HT1080 (cell line): ENCODE data around the gene SNX24. TPM values are rescaled to one million over a fixed set of nuclear protein-coding genes. Genes with fewer than 3 reads are reported as not detected.
A peak's percentile ranks its signal among the peaks of the same experiment; 100 is the strongest.
"Not testable (repeated sequence)": the region's sequence is repeated elsewhere in the genome, so short reads cannot be mapped to it uniquely, and the experiment has no call there.

Experiments
- DNase-seq: peaks from one replicate; pipeline ENCODE4 v3.0.0-alpha.2; 2015; ENCODE audit warnings: low read depth
- total RNA-seq: library from RNA; depleted of rRNA; stranded (reverse); fragments of >200 nt; shearing (Covaris generic); gene quantifications from 2 replicates; pipeline ENCODE4 v1.2.3, GENCODE V29; 2014

SNX24 gene
- total RNA-seq, 1 experiment from 2014 or later, result 9.3 TPM

DNA sequence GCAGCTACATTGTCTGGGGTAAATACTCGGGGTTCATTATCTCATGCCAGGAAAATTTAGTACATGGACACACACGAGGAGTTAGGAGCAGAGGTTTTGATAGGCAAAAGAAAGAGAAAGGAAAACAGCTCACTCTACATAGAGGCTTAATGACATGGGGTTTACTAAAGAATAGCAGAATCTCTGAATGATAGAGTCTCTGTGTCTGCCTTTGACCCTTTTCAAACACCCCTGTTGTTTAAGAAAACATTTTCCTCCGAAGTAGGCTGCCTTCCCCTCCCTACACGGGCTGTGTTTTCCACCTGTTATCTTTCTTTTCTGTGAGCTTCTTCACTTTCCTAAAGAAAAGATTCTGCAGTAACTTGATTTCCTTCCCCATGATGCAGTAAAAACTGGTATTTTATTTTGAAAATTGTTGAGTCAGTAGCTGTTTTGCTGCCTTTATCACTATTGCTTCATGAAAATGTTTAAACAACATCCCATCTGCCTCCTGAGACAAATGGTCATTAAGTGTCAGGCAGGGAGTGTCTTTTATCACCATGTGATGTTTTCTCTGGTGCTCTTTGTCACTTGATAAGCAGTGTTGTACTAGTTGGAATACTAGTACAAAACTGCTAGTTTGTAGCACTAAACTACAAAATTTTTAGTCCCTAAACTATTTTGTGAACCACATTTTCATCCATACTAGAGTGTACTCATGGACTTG lies 114.5 kb downstream of the SNX24 start:
- no peak for DNase-seq

DNA sequence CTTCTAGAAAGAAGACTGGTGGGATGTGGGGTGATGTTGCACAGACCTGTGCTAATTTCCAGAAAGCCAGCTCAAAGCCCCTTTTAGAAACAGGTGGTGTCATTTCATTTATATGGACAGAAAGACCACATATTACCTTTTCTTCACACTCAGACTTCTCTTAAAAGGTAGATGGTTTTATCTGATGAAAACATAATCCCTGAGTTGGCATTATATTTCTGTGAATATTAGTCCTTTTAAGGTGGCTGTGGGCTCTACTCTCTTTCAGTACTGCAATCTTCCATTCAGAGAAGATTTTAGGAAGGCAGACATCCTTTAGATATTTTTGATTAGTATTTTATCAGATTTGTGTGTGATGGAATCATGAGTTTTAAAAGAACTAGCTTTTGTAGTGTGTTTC lies 117.9 kb downstream of the SNX24 start:
- no peak for DNase-seq

DNA sequence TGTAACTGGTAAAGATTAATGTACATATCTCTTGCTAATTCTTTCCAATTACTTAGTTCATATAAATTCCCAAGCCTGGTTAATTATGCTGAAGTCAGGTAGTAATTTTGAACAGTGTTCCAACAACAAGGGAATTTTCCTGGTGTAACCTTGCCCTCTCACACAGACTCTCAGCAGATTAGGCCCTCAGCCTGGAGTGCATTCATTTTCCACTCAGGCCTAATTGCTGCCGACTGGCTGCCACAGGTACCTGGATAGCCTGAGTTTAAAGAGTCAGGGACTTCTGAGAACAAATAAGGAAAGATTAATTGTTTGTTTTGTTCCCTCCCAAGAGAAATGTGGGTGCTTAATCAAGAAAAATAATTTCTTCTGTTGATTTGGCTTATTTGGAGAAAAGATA lies 119.7 kb downstream of the SNX24 start:
- DNase-seq, result no peak

DNA sequence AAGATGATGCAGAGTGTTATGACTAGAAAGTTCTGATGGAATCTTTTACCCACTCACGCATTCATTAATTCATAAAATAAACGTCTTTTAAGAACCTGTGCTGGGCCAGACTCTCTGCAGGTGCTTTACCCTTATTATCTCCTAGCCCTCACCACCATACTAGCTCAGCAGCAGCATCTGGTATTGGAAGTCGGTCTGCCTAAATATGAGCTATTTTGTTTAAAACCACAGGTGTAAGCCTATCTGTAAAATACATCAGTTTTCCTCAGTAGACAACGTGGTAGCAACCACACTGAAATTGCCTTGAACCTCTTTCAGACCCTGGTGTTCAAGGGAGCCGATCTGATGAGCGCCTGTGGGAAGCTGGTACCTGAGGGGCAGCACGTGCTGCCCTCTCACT lies 121.7 kb downstream of the SNX24 start:
- no peak for DNase-seq

DNA sequence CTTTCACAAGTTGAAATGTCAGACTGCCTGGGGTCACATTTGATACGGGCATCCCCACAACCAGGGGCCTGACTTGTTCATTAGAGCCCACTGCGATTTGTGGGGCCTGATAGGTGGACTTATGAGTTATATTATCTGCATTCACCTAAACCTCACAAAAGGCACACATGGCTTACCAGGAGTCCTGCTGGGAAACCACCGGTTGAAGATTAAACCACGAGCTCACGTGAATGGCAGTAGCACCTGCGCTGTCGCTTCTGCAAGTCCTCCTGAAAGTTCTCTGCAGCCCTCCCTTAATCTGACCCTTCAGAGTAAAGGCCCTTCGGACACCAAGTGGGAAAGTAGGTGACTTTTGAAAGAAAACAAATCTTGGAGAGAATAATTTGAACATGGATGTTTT lies 122.2 kb downstream of the SNX24 start:
- no peak for DNase-seq

DNA sequence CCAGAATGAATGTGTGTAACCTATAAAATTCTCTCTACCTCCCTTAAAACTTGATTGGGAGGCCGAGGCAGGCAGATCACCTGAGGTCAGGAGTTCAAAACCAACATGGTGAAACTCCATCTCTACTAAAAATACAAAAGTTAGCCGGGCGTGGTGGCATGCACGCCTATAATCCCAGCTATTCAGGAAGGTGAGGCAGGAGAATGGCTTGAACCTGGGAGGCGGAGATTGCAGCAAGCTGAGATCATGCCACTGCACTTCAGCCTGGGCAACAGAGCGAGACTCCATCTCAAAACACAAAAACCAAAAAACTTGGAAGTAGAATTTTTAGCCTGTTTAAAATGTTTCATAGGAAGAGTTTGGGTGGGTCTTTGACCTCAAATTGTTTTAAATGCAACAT lies 122.6 kb downstream of the SNX24 start:
- DNase-seq, result not testable (repeated sequence)

DNA sequence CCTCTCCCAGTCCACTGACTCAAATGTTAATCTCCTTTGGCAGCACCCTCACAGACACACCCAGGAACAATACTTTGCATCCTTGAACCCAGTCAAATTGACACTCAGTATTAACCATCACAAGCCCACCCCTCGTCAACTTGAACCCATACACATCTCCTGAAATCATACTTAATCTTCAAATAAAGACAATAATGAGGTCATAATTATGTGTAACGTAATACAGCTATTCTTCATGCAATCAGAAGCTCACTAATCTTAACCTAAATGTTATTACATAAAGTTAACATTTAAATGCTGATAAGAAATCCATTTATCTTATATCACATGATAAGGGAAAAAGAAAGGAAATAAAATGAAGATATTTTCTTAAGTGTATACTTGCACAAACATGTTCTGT lies 125.9 kb downstream of the SNX24 start:
- no peak for DNase-seq

DNA sequence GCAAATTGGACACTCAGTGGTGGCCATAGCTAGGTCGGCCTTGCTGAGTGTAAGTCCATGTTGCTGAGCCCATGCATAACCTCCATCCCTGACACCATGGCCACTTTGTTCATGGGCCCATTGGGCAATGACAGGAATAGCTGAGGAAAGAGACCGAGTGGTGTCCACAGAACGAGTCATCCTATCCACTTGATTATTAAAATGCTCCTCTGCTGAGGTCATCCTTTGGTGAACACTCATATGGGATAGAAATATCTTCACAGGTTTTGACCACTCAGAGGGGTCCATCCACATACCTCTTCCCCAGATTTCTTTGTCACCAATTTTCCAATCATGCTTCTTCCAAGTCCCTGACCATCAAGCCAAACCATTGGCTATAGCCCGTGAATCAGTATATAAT lies 127.5 kb downstream of the SNX24 start:
- peak; percentile 73 for DNase-seq

DNA sequence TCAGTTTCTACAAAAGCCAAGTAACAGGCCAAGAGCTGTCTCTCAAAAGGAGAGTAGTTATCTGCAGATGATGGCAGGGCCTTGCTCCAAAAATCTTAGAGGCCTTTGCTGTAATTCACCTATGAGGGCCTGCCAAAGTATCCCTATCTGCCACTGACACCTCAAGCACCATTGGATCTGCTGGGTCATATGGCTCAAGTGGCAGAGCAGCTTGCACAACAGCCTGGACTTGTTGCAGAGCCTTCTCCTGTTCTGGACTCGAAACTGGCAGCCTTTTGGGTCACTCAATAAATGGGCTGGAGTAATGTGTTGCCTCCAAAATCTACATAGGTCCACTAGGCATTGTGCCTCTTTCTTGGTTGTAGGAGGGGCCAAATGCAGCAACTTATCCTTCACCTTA lies 128.3 kb downstream of the SNX24 start:
- not testable (repeated sequence) for DNase-seq

DNA sequence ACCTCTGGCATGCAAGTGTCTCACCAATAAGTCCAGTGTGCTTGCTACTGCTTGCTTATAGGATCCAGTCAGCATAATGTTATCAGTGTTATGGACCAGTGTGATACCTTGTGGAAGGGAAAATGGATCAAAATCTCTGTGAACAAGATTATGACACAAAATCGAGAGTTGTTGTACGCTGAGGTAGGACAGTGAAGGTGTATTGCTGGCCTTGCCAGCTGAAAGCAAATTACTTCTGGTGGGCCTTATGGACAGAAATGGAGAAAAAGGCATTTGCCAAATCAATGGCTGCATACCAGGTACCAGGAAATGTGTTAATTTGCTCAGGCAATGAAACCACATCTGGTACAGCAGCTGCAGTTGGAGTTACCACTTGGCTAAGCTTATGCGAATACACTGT lies 128.8 kb downstream of the SNX24 start:
- DNase-seq, result not testable (repeated sequence)

DNA sequence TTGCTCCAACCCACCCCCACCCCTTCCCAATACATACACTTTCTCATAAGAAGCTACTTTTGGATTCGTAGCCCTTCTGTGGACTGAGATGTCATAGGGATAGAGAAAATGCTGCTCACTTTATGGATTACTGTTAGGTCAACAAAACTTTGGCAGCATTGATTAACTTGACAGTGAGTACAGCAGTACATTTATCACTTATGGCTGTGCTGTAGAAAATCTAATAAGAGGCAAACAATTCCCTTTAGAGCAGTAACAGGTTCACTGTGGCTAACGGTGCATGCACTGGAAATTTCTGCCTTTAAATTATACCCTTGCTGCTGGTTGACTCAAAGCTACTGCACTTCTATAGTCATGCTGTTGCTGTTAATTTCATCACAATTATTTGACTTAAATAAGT lies 131.9 kb downstream of the SNX24 start:
- DNase-seq, result no peak

DNA sequence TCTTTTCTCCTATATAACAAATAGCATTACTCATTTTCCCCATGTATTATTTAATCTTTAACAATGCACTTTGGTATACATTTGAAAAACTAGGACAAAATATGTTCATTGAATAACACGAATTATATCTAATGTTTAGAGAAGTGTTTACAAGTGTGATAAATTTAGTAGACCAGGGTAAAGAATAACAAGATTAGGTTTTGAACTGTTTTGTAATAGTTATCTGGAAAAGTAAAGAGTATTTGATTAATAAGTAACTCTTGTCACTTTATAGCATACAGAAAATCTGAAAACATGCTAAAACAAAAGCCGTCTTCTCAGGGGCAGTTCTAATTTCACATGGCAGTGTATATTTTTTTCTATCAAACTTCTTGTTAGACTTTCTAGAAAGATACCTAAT lies 132.7 kb downstream of the SNX24 start:
- no peak for DNase-seq

DNA sequence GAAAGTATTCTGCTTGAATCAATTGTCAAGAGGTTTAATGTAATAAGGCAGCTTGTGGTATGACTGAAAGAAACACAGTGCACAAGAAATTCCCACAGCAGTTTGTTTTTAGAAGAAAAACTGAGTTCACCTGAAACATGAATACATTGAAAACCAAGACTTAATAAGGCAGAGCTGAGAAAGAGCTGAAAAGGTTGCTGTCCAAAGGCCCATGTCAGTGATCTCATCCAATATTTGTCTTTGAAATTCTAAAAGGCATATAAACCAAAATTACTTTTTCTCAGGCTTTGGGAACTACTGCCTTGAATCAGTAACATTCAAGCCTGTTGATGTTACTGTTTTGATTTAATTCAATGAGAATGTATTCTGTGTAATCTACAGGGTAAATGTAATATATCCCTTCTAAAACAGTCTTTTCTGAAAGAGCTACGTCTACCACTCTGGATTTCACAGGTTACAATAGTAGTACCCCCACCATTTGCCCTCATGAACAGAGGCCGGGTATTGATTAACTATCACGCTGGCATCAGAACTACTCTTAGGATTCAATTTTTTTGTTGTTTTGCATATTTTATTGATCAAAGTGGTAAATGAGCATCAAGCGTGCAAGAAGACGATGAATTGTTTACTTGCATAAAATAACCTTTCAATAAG lies 133.4 kb downstream of the SNX24 start:
- DNase-seq, result no peak

DNA sequence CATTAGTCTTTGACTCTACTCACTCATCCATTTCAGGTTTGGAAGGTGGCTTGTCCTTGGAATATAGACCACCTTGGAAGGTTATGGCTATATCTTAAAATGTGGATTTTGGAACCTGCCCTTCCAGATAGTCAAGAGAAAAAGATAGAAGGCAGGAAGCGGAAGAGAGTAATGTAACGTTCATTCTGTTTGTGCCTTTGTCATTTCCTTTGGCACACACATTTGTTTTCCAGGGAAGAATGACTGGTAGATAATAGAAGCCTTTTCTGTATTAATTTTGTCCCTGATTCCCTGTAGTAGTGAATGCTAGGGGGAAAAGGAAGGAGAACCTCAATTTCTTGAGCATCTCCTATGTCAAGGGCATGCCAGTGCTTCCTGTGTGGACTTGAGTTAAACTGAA lies 136.4 kb downstream of the SNX24 start:
- peak; percentile 9 for DNase-seq

DNA sequence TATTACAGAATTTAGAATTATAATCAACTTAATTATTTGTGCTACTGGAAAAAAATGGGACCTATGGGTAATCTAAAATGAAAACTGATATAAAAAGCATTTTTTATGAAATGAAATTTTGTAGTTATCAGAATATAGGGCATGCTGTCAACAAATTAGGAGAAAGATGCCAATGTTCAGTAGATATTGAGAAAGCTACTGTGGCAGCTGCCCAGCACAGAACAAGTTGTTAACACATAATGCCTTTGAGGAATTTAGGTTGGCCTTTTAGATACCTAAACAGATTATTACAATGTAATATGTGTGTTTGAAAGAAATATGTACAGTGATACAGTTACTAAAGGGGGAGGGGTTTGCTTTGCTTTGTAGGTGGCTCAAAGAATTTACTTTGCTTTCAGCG lies 137.0 kb downstream of the SNX24 start:
- no peak for DNase-seq

DNA sequence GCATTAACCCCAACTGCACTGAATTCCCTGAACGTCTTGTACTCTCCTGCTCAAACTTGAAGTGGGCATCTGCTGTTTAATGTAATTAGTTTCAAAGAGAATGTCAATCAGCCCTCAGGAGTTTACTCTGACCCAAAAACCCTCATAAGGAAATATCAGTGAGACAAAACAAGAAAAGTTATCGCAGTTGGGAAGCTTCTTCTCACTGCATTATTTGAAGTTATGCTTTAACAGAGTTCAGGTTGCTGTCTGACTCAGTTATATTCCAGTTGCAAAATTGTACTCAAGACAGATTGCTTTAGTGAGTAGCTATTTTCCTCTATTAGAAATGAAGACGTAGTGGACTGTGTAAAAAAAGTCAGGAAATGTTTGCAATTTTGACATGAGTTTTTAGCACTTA lies 139.0 kb downstream of the SNX24 start:
- no peak for DNase-seq

DNA sequence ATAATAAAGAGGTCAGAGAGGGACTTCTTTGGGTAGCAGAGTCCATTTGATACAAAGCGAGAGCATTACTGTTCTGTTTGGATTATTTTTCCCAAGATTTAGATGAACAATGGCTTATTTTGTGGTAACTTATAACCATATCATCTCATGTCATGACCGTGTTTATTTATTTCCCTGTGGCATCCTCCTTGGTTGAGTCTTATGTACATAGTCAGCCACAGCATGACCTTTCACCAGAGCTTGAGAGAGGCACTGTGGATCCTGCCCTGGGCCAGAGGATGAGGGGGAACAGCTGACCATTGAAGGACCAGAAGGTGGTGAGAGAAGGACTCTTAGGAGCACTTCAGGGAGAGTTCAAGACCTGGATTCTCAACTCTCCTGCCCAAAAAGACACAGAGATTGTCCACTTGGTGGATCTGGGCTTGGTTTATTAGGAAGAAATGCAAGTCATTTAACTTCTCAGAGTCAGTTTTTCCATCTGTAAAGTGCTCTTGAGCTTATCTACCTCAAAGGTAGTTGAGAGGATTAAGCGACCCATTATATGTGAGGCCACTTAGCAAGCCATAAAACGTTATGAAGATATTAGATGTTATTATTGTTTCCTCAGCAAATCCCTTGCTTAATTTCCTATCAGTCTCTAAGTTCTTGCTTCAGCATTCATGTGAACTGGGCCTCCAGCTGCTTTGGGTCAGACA lies 139.7 kb downstream of the SNX24 start:
- DNase-seq, result no peak

DNA sequence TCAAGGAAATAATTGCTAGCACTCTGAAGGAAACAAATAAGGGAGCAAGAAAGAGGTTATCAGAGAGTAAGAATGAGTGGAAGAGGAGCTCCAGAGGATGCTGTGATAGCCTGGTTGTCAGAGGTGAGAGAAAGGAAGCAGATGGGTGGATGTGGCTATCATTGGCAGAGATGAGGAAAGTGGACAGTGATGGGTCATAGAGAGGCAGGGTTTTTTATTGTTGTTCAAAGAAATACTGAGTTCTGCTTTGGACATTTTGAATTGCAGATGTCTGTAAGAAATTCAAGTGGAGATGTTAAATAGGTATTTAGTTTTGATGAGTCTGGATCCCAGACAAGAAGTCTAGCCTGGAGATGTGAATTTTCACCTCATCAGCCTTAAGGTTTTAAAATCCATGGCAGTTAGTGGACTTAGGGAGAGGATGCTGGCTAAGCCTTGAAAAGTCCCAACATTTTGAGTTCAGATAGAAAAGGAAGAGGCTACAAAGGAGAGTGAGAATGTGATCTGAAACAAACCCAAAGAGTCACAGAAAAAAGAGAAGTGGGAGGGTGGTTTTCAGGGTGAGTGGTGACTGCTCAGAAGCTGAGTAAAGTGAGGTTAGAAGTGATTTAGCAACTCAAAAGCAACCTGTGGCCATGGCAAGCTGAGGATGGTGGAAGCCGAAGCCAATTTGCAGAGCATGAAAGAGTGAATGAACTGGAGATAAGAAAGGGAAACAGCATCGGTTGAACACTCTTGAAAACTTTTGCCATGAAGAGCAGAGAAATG lies 140.7 kb downstream of the SNX24 start:
- DNase-seq, result no peak

DNA sequence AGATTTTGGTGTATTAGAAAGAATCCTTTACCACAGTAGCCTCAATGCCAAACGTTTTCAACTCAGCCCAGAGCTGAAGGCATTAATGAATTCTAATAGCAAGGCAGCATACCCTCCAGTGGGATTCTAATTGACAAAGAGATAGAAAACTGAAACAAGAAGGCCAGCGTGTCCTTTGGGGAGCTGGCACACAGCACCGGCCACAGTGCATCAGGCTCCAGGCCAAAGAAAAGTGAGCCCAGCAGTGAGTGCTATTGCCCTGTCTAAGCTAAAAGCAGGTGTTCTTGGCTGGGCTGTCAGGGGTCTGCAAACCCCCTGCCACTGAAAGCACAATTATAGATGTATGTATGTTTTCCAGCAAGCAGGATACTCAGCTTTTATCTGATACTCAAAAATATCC lies 150.7 kb downstream of the SNX24 start:
- DNase-seq, result no peak

DNA sequence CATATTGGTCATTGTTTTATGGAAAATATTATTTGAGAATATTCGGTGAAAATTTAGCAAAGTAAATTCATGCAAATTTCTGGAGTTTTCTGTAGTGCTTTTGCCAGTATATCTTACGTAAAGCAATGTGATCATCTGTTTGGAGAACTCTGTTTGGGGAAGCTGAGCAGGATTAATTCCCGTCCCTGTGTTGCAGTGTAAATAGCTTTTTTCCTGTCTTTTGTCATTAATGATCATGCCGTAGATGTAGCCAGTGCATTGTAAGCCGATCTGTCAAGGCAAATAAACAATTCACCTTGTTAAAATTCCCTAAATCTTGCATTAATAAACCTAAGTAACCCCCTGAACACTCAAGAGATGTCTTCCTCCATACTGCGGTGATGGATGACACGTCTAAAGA lies 151.9 kb downstream of the SNX24 start:
- no peak for DNase-seq

DNA sequence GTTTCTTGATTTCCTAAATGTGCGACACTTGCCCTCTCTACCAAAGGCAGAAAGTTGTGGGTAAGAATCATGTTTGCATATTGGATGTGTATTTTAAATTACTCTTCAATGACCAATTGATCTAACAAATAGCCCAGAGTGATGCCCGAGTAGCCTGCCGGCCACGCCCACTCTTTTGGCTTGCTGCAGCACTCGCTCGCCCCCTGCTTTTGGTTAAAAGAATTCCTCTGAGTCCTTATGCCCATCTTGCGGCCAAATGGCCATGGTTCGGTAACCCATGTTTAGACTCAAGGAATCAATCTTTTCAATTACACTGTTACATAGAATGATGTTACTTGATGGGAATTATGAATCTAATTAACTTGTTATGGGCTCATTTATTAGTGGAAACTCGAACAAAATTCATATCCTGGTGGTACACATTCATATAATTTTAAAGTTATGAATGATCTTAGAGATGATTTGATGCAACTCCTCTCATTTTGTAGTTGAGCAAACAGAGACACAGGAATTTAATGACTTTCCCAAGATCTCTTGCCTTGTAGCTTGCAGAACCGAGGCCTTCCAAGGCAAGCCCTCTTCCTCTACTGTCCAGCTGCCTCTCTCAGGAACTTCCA lies 154.6 kb downstream of the SNX24 start:
- DNase-seq, result peak; percentile 25

DNA sequence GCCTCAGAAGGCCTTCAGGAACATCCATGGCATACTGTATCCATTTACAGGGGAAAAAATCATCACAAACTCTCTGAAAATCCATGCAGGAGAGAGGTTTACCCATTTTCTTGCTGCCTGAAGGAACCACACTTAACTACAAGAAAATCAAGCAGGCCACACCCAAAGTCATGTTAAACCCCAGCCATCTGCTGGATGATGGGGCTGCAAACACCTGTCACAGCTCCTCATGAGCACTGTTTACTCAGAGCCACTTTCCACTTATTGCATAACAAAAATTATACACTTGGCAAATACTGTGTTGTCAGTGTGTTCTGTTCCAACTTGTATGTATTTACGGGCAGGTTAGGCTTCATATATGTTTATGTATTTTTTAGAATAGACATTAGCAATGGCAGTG lies 155.3 kb downstream of the SNX24 start:
- no peak for DNase-seq
